H9 (cell line): ENCODE results near the gene ATRIP. TPM values are rescaled to one million over a fixed set of nuclear protein-coding genes. Genes with fewer than 3 reads are reported as not detected.

Experiments used
- DNase-seq: peaks from one replicate; pipeline ENCODE4 v3.0.0-alpha.2; 2017
- H2AFZ ChIP-seq: one replicate; pipeline ENCODE4 v1.6.1; 2013; ENCODE audit warnings: mild to moderate bottlenecking, low read length, control low read depth, moderate library complexity
- H2AK5ac ChIP-seq: 2 replicates; pipeline ENCODE4 v1.6.1; 2013; ENCODE audit warnings: low read length, control low read depth, mixed read lengths; ENCODE audit not compliant: insufficient read length
- H2BK120ac ChIP-seq: one replicate; pipeline ENCODE4 v1.6.1; 2013; ENCODE audit warnings: low read depth, mild to moderate bottlenecking, low read length, control low read depth, inconsistent platforms; ENCODE audit not compliant: poor library complexity, severe bottlenecking
- H2BK12ac ChIP-seq: 2 replicates; pipeline ENCODE4 v1.6.1; 2013; ENCODE audit warnings: low read length, control low read depth, mixed read lengths, low read depth; ENCODE audit not compliant: insufficient read length
- H2BK15ac ChIP-seq: 2 replicates; pipeline ENCODE4 v1.6.1; 2013; ENCODE audit warnings: low read depth, low read length, control low read depth
- H2BK20ac ChIP-seq: one replicate; pipeline ENCODE4 v1.6.1; 2013; ENCODE audit warnings: low read depth, mild to moderate bottlenecking, low read length, control low read depth, inconsistent platforms; ENCODE audit not compliant: poor library complexity, severe bottlenecking
- H2BK5ac ChIP-seq: 2 replicates; pipeline ENCODE4 v1.6.1; 2013; ENCODE audit warnings: low read length, control low read depth, mixed read lengths; ENCODE audit not compliant: insufficient read length
- H3K14ac ChIP-seq: 2 replicates; pipeline ENCODE4 v1.6.1; 2013; ENCODE audit warnings: low read length, control low read depth; ENCODE audit not compliant: insufficient read depth
- H3K18ac ChIP-seq: 2 replicates; pipeline ENCODE4 v1.6.1; 2013; ENCODE audit warnings: low read depth, mild to moderate bottlenecking, mixed read lengths, low read length, control low read depth; ENCODE audit not compliant: insufficient read length
- H3K23ac ChIP-seq: 2 replicates; pipeline ENCODE4 v1.6.1; 2013; ENCODE audit warnings: low read length, control low read depth, mixed read lengths, low read depth; ENCODE audit not compliant: insufficient read length
- H3K23me2 ChIP-seq: 2 replicates; pipeline ENCODE4 v1.6.1; 2013; ENCODE audit warnings: low read depth, mild to moderate bottlenecking, mixed read lengths, low read length, control low read depth; ENCODE audit not compliant: insufficient read length, poor library complexity, severe bottlenecking
- H3K27ac ChIP-seq: 2 replicates; pipeline ENCODE4 v1.5.1; 2013; ENCODE audit warnings: low read length, control low read depth, mixed read lengths, low read depth; ENCODE audit not compliant: insufficient read length
- H3K27me3 ChIP-seq: 2 replicates; pipeline ENCODE4 v1.6.1; 2013; ENCODE audit warnings: low read length, control low read depth, inconsistent platforms; ENCODE audit not compliant: insufficient read depth
- H3K4ac ChIP-seq: 2 replicates; pipeline ENCODE4 v1.6.1; 2013; ENCODE audit warnings: low read depth, mild to moderate bottlenecking, control low read depth, inconsistent platforms, low read length, moderate library complexity
- H3K4me1 ChIP-seq: 2 replicates; pipeline ENCODE4 v1.6.1; 2013; ENCODE audit warnings: low read length, control low read depth, inconsistent platforms; ENCODE audit not compliant: insufficient read depth
- H3K4me2 ChIP-seq: 2 replicates; pipeline ENCODE4 v1.6.1; 2013; ENCODE audit warnings: low read length, control low read depth, mixed read lengths; ENCODE audit not compliant: insufficient read length, insufficient read depth
- H3K56ac ChIP-seq: 2 replicates; pipeline ENCODE4 v1.6.1; 2013; ENCODE audit warnings: low read depth, mild to moderate bottlenecking, mixed read lengths, low read length, control low read depth; ENCODE audit not compliant: insufficient read length
- H3K79me1 ChIP-seq: 2 replicates; pipeline ENCODE4 v1.6.1; 2013; ENCODE audit warnings: low read depth, mild to moderate bottlenecking, moderate library complexity, low read length, control low read depth, inconsistent platforms; ENCODE audit not compliant: insufficient read depth, poor library complexity, severe bottlenecking
- H3K79me2 ChIP-seq: 2 replicates; pipeline ENCODE4 v1.6.1; 2013; ENCODE audit warnings: low read length, control low read depth, inconsistent platforms; ENCODE audit not compliant: insufficient read depth
- H3K9ac ChIP-seq: 2 replicates; pipeline ENCODE4 v1.6.1; 2013; ENCODE audit warnings: low read length, control low read depth, mixed read lengths; ENCODE audit not compliant: insufficient read length; ENCODE audit errors: extremely low read depth
- H3K9me3 ChIP-seq: one replicate; pipeline ENCODE4 v1.6.1; 2013; ENCODE audit warnings: low read depth, low read length, inconsistent platforms; ENCODE audit not compliant: control insufficient read depth
- H3T11ph ChIP-seq: one replicate; pipeline ENCODE4 v1.6.1; 2013; ENCODE audit warnings: mild to moderate bottlenecking, low read length, control low read depth, inconsistent platforms
- H4K20me1 ChIP-seq: one replicate; pipeline ENCODE4 v1.6.1; 2013; ENCODE audit not compliant: control insufficient read depth, insufficient read length, insufficient read depth
- H4K5ac ChIP-seq: 2 replicates; pipeline ENCODE4 v1.6.1; 2013; ENCODE audit warnings: low read depth, mild to moderate bottlenecking, mixed read lengths, low read length, control low read depth; ENCODE audit not compliant: insufficient read length
- H4K8ac ChIP-seq: replicated peaks from 2 replicates; pipeline ENCODE4 v1.6.1; 2013; ENCODE audit warnings: low read length, control low read depth, mixed read lengths, low read depth; ENCODE audit not compliant: insufficient read length
- H4K91ac ChIP-seq: 2 replicates; pipeline ENCODE4 v1.6.1; 2013; ENCODE audit warnings: low read depth, mild to moderate bottlenecking, moderate library complexity, mixed read lengths, low read length, control low read depth; ENCODE audit not compliant: insufficient read length
- H3K27ac Mint-ChIP-seq, 3 experiments: 2 replicates in 2 of 3; 3 replicates in 1 of 3; pipeline ENCODE4 v1.8.0; 2020 to 2021; ENCODE audit warnings: mixed read lengths in 3 of 3, mild to moderate bottlenecking in 1 of 3, moderate library complexity in 1 of 3
- H3K27me3 Mint-ChIP-seq: 2 replicates; pipeline ENCODE4 v1.8.0; 2021; ENCODE audit warnings: low read depth, mild to moderate bottlenecking, moderate library complexity, mixed read lengths
- H3K36me3 Mint-ChIP-seq, 3 experiments: 2 replicates in 2 of 3; 3 replicates in 1 of 3; pipeline ENCODE4 v1.8.0; 2020 to 2021; ENCODE audit warnings: low read depth in 3 of 3, mixed read lengths in 3 of 3; ENCODE audit not compliant: insufficient read depth in 1 of 3
- H3K4me1 Mint-ChIP-seq, 2 experiments: 2 replicates each; pipeline ENCODE4 v1.8.0; 2020; ENCODE audit warnings: mixed read lengths in 2 of 2
- H3K4me3 Mint-ChIP-seq, 2 experiments: 2 replicates in 1 of 2; 3 replicates in 1 of 2; pipeline ENCODE4 v1.8.0; 2020 to 2021; ENCODE audit warnings: mild to moderate bottlenecking in 2 of 2, mixed read lengths in 2 of 2, moderate library complexity in 1 of 2
- H3K9me3 Mint-ChIP-seq, 2 experiments: 2 replicates in 1 of 2; 3 replicates in 1 of 2; pipeline ENCODE4 v1.8.0; 2020; ENCODE audit warnings: mild to moderate bottlenecking in 2 of 2, mixed read lengths in 2 of 2, moderate library complexity in 1 of 2
- CTCF ChIP-seq: fragments of 200-600 bp; sonication (generic); conservative IDR thresholded peaks from 3 replicates; pipeline ENCODE4 v1.8.0; 2021; ENCODE audit warnings: antibody characterized with exemption, mild to moderate bottlenecking
- WGBS: extraction: QIAGEN DNeasy Blood & Tissue Kit; methylation state at CpG from one replicate; pipeline ENCODE4 v1.1.7; 2013; ENCODE audit warnings: missing lambda C conversion rate, low lambda C conversion rate, mixed read lengths; ENCODE audit not compliant: insufficient read length; ENCODE audit errors: extremely low coverage; 5-methylcytosine and 5-hydroxymethylcytosine counted together
- total RNA-seq: library from RNA; stranded (reverse); gene quantifications from 2 replicates; pipeline ENCODE4 v1.2.1, GENCODE V29; 2021

Gene ATRIP
- total RNA-seq, 1 experiment from 2014 or later = 16.3 TPM

- no CpG with 5 or more reads among the region's 9 CpGs for WGBS
- Mint-ChIP-seq H3K9me3 (no peaks in the 10 kb centered on the region), H3K27ac (no peak overlapping the region; a peak in 1 of 7 replicates), H3K36me3 (peaks cover 60 to 98% (median 98%) of the 10 kb centered on the region in 3 experiments), H3K27me3 (no peaks in the 10 kb centered on the region; the same call in 1 of the 2 replicates), H3K4me3 (no peak overlapping the region), H3K4me1 (no peaks in the 10 kb centered on the region)
- H3K23me2 ChIP-seq = no peaks in the 10 kb centered on the region
- H3K27ac ChIP-seq = no peak overlapping the region
- no peak overlapping the region for H2BK12ac ChIP-seq
- no peak overlapping the region for H2AK5ac ChIP-seq
- no peak overlapping the region for H2BK120ac ChIP-seq
- no peak overlapping the region for H3K4ac ChIP-seq
- no peak overlapping the region for H2BK20ac ChIP-seq
- no peak overlapping the region for H3T11ph ChIP-seq
- H4K5ac ChIP-seq = no peak overlapping the region
- no peaks in the 10 kb centered on the region for H3K79me1 ChIP-seq
- no peak overlapping the region for H2BK5ac ChIP-seq
- no peaks in the 10 kb centered on the region for H3K4me1 ChIP-seq
- H2BK15ac ChIP-seq = no peak overlapping the region
- H3K9ac ChIP-seq = no peak overlapping the region
- no peaks in the 10 kb centered on the region for H3K9me3 ChIP-seq
- no peaks in the 10 kb centered on the region for H3K79me2 ChIP-seq
- H4K20me1 ChIP-seq = no peaks in the 10 kb centered on the region
- H4K91ac ChIP-seq = no peak overlapping the region
- H3K23ac ChIP-seq = no peak overlapping the region
- no peak overlapping the region for H2AFZ ChIP-seq
- no peak overlapping the region for H4K8ac ChIP-seq
- no peaks in the 10 kb centered on the region for H3K27me3 ChIP-seq
- H3K56ac ChIP-seq = no peak overlapping the region
- DNase-seq = no peak
- no peak overlapping the region for H3K18ac ChIP-seq
- H3K14ac ChIP-seq = no peak overlapping the region
- no peak overlapping the region for H3K4me2 ChIP-seq
- TF ChIP-seq CTCF = no peak
Observed at GRCh38 chr3:48411041-48411588, 35.4 kb upstream of the ATRIP start.
